CD4-positive, alpha-beta T cell treated with Interferon gamma for 1 hour (primary cell): ENCODE data around the gene E2F2.
"Not testable (repeated sequence)": the region's sequence is repeated elsewhere in the genome, so short reads cannot be mapped to it uniquely, and the experiment has no call there.

ENCODE experiments used
- DNase-seq: peaks from one replicate; pipeline ENCODE4 v3.0.0-alpha.2; 2020

The E2F2 gene

GRCh38 chr1:23522244-23522982, 8.6 kb downstream of the E2F2 start:
- DNase-seq: peak; percentile 31

GRCh38 chr1:23521588-23521987, 9.4 kb downstream of the E2F2 start:
- no peak for DNase-seq

GRCh38 chr1:23517581-23517980, 13.5 kb downstream of the E2F2 start:
- no peak for DNase-seq

- no peak for DNase-seq
Observed at GRCh38 chr1:23515905-23516304, 15.1 kb downstream of the E2F2 start.

- no peak for DNase-seq
Observed at GRCh38 chr1:23514111-23514679, 16.8 kb downstream of the E2F2 start.

- DNase-seq: no peak
Observed at GRCh38 chr1:23509896-23510295, 21.1 kb downstream of the E2F2 start.

- DNase-seq: no peak
Observed at GRCh38 chr1:23506376-23507107, 24.5 kb downstream of the E2F2 start.

- no peak for DNase-seq
Observed at GRCh38 chr1:23505851-23506250, 25.2 kb downstream of the E2F2 start.

- not testable (repeated sequence) for DNase-seq
Observed at GRCh38 chr1:23504156-23504555, 26.9 kb downstream of the E2F2 start.

GRCh38 chr1:23502951-23503350, 28.1 kb downstream of the E2F2 start:
- DNase-seq: no peak

- no peak for DNase-seq
Observed at GRCh38 chr1:23500466-23500865, 30.6 kb downstream of the E2F2 start.

GRCh38 chr1:23497777-23498439, 33.1 kb downstream of the E2F2 start:
- no peak for DNase-seq

- no peak for DNase-seq
Observed at GRCh38 chr1:23496490-23497181, 34.4 kb downstream of the E2F2 start.

- not testable (repeated sequence) for DNase-seq
Observed at GRCh38 chr1:23494836-23495235, 36.2 kb downstream of the E2F2 start.

GRCh38 chr1:23492776-23493175, 38.3 kb downstream of the E2F2 start:
- not testable (repeated sequence) for DNase-seq

- no peak for DNase-seq
Observed at GRCh38 chr1:23492132-23492720, 38.8 kb downstream of the E2F2 start.

- DNase-seq: no peak
Observed at GRCh38 chr1:23489842-23490241, 41.2 kb downstream of the E2F2 start.

- DNase-seq: no peak
Observed at GRCh38 chr1:23485002-23485332, 46.1 kb downstream of the E2F2 start.

GRCh38 chr1:23484253-23485001, 46.6 kb downstream of the E2F2 start:
- peak; percentile 91 for DNase-seq

- DNase-seq: no peak
Observed at GRCh38 chr1:23483321-23484252, 47.4 kb downstream of the E2F2 start, which contains the start of gene ASAP3. Gene ASAP3 (minus strand): TSS chr1:23484179. CDS start chr1:23484133, 46 bp downstream.

GRCh38 chr1:23481904-23482303, 49.1 kb downstream of the E2F2 start:
- no peak for DNase-seq
